NCI-H128 (cell line): ENCODE measurements around the gene SNX1.
A peak's percentile ranks its signal among the peaks of the same experiment; 100 is the strongest.
"Not testable (repeated sequence)": the region's sequence is repeated elsewhere in the genome, so short reads cannot be mapped to it uniquely, and the experiment has no call there.

ENCODE experiments used
- DNase-seq: peaks from one replicate; lab custom pipeline; 2025; ENCODE audit not compliant: unreplicated experiment; lab: John Stamatoyannopoulos, UW

The SNX1 gene

GRCh38 chr15:64073496-64073895 lies 22.3 kb upstream of the SNX1 start:
- not testable (repeated sequence) for DNase-seq

GRCh38 chr15:64082757-64083156 lies 13.0 kb upstream of the SNX1 start:
- no peak for DNase-seq

- DNase-seq = no peak
These were observed 6.1 kb upstream of the SNX1 start for GRCh38 chr15:64089543-64090280.

GRCh38 chr15:64090527-64090926 lies 5.3 kb upstream of the SNX1 start:
- no peak for DNase-seq

- DNase-seq = no peak
These were observed 3.5 kb upstream of the SNX1 start for GRCh38 chr15:64092075-64092820.

GRCh38 chr15:64092864-64093626 lies 2.7 kb upstream of the SNX1 start:
- DNase-seq = no peak

- DNase-seq = peak; percentile 94
These were observed 2.0 kb upstream of the SNX1 start, which contains the start of gene CIAO2A for GRCh38 chr15:64093627-64094417. Gene CIAO2A (minus strand): TSS chr15:64093838. CDS start chr15:64093768, 70 bp downstream.

GRCh38 chr15:64095431-64095794 lies 369 bp upstream of the SNX1 start:
- no peak for DNase-seq

GRCh38 chr15:64096668-64097384 lies 1.0 kb downstream of the SNX1 start:
- DNase-seq = no peak

GRCh38 chr15:64099379-64099778 lies 3.6 kb downstream of the SNX1 start:
- DNase-seq = no peak

GRCh38 chr15:64100958-64101357 lies 5.2 kb downstream of the SNX1 start:
- no peak for DNase-seq

- no peak for DNase-seq
These were observed 6.7 kb downstream of the SNX1 start for GRCh38 chr15:64102497-64102896.

- DNase-seq = no peak
These were observed 9.4 kb downstream of the SNX1 start for GRCh38 chr15:64105113-64105704.

- DNase-seq = no peak
These were observed 11.6 kb downstream of the SNX1 start for GRCh38 chr15:64107337-64107736.

- DNase-seq = not testable (repeated sequence)
These were observed 14.4 kb downstream of the SNX1 start for GRCh38 chr15:64110108-64110701.

- no peak for DNase-seq
These were observed 15.3 kb downstream of the SNX1 start for GRCh38 chr15:64110950-64111678.

- no peak for DNase-seq
These were observed 15.9 kb downstream of the SNX1 start for GRCh38 chr15:64111679-64112050.

- no peak for DNase-seq
These were observed 16.4 kb downstream of the SNX1 start for GRCh38 chr15:64112073-64112772.
